ENCODE data around the gene PCCA.

PCCA gene

GRCh38 chr13:100470866-100471505 is 382.1 kb downstream of the PCCA start:
- no peak for DNase-seq (ENCODE audit: low read depth)

- no peak for DNase-seq (ENCODE audit: low read depth)
These were observed 384.2 kb downstream of the PCCA start for GRCh38 chr13:100473087-100473486.

- DNase-seq (ENCODE audit: low read depth): no peak
These were observed 384.7 kb downstream of the PCCA start for GRCh38 chr13:100473501-100474044.

GRCh38 chr13:100476963-100477362 is 388.1 kb downstream of the PCCA start:
- DNase-seq (ENCODE audit: low read depth): no peak

DNA sequence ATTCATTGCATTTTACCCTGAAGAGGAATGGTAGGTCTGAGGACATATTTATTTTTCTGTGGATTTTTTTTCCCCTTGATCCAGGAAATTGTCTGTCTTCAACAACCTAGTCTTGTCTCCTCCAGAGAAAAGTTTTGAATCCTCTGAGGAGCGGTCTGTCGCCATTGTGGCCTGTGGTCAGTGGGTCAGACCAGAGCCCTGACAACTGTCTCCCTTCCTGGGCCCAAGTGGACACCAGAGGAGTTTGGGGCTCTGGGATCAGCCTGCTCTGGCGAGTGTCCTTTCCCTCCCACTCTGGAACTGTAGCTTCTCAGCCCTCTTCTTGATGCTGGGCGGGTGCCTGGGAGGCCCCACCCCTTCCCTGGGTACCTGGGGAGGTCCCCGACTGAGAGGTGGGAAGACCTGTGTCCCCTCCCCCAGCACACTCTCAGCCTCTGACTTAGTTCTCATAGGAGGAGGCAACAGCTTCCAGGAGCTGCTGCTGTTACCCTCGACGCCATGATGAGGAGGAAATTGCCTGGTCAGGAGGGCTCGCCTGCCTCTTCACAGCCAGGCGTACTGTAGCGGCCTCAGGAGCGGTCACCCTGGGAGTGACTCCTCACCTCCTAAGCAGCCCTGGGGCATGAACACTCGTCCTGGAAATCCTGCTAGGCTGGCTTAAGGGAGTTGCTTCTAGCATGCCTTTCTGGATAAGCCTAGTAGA is 389.4 kb downstream of the PCCA start:
- DNase-seq (ENCODE audit: low read depth): no peak

- no peak for DNase-seq (ENCODE audit: low read depth)
These were observed 391.8 kb downstream of the PCCA start for GRCh38 chr13:100480676-100481075.

- no peak for DNase-seq (ENCODE audit: low read depth)
These were observed 394.2 kb downstream of the PCCA start for GRCh38 chr13:100483139-100483538.

GRCh38 chr13:100483841-100484381 is 395.0 kb downstream of the PCCA start:
- DNase-seq (ENCODE audit: low read depth): no peak

DNA sequence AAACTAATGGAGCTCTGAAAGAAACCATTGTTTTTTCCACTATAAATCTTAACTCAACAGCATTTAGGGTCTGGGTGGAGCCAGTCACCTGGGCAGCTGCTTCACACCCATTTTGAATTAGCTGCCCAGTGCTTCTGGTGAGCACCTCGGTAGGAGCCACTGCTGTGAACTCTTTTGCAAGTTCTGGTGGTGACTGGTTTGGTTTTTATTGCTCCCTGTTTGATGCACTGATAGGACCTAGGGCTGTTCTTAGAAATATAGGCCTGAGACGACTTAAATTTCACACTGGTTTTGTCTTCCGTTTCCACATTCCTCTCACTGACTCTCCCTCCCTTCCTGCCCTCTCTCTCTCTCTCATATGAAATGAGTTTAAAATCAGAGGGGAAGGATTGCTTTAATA is 395.8 kb downstream of the PCCA start:
- no peak for DNase-seq (ENCODE audit: low read depth)

GRCh38 chr13:100485265-100485664 is 396.4 kb downstream of the PCCA start:
- DNase-seq (ENCODE audit: low read depth): no peak

DNA sequence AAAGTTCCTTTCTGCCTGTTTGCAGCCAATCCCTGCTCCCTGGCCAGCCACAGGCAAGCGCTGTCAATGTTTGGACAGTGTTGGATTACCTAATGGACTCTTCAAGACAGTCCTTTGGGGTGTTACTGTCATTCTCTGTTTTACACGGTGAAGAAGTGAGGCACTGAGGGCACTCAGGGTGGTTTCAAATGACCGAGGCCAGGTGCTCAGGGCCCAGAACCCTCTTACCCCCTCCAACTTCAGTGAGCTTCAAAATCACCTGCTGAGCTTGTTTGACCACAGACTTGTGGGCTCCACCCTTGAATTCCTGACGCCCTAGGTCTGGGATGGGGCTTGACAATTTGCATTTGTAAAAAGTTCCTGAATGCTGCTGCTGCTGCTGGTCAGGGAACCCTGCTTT is 401.8 kb downstream of the PCCA start:
- DNase-seq (ENCODE audit: low read depth): no peak

- DNase-seq (ENCODE audit: low read depth): no peak
These were observed 402.4 kb downstream of the PCCA start for GRCh38 chr13:100491164-100491842.

- no peak for DNase-seq (ENCODE audit: low read depth)
These were observed 404.5 kb downstream of the PCCA start for GRCh38 chr13:100493418-100493817.

- no peak for DNase-seq (ENCODE audit: low read depth)
These were observed 406.6 kb downstream of the PCCA start for GRCh38 chr13:100495455-100495854.

DNA sequence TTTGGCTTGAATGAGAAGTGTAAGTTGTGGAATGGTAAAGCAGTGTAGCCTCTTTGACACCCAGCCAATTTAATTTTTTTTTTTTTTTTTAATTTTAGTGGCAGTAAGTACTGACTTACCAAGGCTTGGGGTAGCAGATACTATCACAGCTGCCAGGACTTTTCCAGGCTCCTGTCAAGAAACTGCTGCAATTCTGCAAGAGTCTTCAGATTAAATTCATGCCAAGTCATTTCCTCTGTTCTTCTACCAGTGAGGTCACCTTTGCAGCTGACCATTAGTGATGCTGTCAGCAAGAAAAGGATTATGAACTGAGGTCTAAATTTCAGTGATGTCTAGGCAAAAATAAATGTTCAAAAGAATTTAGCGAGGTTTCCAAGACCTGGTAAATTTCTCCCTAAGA is 408.5 kb downstream of the PCCA start:
- DNase-seq (ENCODE audit: low read depth): no peak

GRCh38 chr13:100502446-100502845 is 413.6 kb downstream of the PCCA start:
- no peak for DNase-seq (ENCODE audit: low read depth)

- no peak for DNase-seq (ENCODE audit: low read depth)
These were observed 414.7 kb downstream of the PCCA start for GRCh38 chr13:100503622-100504021.

DNA sequence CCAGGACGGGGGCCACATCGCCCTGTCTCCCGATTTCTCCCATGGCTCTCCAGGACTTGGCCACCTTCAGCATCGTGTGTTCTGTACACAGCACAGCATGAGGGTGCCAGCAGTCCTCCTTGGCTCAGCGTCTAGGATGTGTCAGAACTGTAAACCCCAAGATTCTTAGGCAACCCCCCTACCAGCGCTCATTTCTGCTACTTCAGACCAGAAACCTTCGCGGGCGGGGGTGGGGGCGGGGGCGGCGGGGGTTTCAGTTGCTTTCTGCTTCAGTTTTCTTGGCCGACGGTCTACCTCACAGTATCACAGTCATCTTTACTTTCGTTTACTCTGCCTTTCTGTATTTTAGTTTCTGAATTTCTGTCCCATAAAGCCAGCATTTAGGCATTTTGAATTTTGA is 417.3 kb downstream of the PCCA start:
- DNase-seq (ENCODE audit: low read depth): no peak

DNA sequence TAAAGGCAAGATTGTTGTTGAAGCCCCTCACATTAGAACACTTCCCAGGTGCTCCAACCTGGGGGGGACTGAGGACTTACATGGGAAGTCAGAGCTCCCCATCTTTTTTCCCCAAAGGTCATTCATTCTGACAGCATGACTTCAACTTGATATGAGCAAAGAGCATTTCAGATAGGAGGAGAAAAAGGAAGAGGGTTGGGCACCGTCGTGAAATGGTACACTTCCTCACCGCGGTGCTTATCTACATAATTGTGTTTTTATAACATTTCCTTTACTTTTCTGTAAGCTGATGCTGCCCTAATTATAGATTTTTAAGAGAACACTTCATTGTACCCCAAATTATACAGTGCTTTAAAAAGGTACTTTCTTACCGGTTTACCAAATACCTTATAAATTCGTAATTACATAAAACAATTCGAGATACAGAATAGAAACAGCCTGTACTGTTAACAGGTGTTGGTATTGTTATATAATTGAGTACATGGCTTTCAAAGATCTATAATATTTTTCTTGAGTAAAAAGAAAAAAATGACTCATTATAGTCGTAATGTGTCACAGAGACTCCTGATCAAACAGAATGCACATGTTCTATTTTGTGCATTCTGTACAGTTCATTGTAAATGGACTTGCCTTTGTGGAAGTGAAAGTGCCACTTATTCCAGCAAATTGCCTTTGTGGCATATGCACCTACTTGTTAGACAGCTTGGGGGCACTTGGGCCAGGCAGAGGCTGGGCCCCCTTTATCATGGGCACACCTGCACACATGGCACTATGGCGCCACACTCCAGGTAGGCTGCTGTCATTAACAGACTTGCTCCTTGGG is 417.9 kb downstream of the PCCA start:
- no peak for DNase-seq (ENCODE audit: low read depth)

- no peak for DNase-seq (ENCODE audit: low read depth)
These were observed 419.6 kb downstream of the PCCA start for GRCh38 chr13:100508455-100508854.

- DNase-seq (ENCODE audit: low read depth): no peak
These were observed 420.1 kb downstream of the PCCA start for GRCh38 chr13:100508996-100509395.
